Endodermal cell (in vitro differentiated cells): ENCODE data around the gene RNF113B. TPM values are rescaled to one million over a fixed set of nuclear protein-coding genes. Genes with fewer than 3 reads are reported as not detected.

Source experiments
- DNase-seq: peaks from one replicate; pipeline ENCODE4 v3.0.0-alpha.2; 2017
- H3K27ac ChIP-seq: 2 replicates; pipeline ENCODE4 v1.5.1; 2013; ENCODE audit warnings: mild to moderate bottlenecking, low read depth, low read length, moderate library complexity
- H3K27me3 ChIP-seq: 2 replicates; pipeline ENCODE4 v1.6.1; 2013; ENCODE audit warnings: mild to moderate bottlenecking, low read length, moderate library complexity; ENCODE audit not compliant: insufficient read depth, control insufficient read depth, poor library complexity, severe bottlenecking
- H3K36me3 ChIP-seq: 2 replicates; pipeline ENCODE4 v1.7.0; 2013; ENCODE audit warnings: mild to moderate bottlenecking, low read length, moderate library complexity; ENCODE audit not compliant: control insufficient read depth, insufficient read depth
- H3K4me1 ChIP-seq: one replicate; pipeline ENCODE4 v1.7.0; 2013; ENCODE audit warnings: low read length; ENCODE audit not compliant: control insufficient read depth, insufficient read depth
- H3K4me3 ChIP-seq: 2 replicates; pipeline ENCODE4 v1.5.1; 2013; ENCODE audit warnings: mild to moderate bottlenecking, low read length, moderate library complexity
- H3K9ac ChIP-seq: 2 replicates; pipeline ENCODE4 v1.6.1; 2013; ENCODE audit warnings: mild to moderate bottlenecking, low read length, moderate library complexity; ENCODE audit not compliant: poor library complexity, severe bottlenecking; ENCODE audit errors: extremely low read depth
- H3K9me3 ChIP-seq: 2 replicates; pipeline ENCODE4 v1.6.1; 2013; ENCODE audit warnings: mild to moderate bottlenecking, low read length, moderate library complexity; ENCODE audit not compliant: control insufficient read depth
- H3K27ac Mint-ChIP-seq: 2 replicates; pipeline ENCODE4 v1.8.0; 2020; ENCODE audit warnings: mixed read lengths
- H3K27me3 Mint-ChIP-seq: 2 replicates; pipeline ENCODE4 v1.8.0; 2021; ENCODE audit warnings: mild to moderate bottlenecking, mixed read lengths; ENCODE audit not compliant: insufficient read depth
- H3K36me3 Mint-ChIP-seq: 2 replicates; pipeline ENCODE4 v1.8.0; 2020; ENCODE audit warnings: low read depth, mixed read lengths
- H3K4me1 Mint-ChIP-seq: 2 replicates; pipeline ENCODE4 v1.8.0; 2020; ENCODE audit warnings: mixed read lengths
- H3K4me3 Mint-ChIP-seq: 2 replicates; pipeline ENCODE4 v1.8.0; 2020; ENCODE audit warnings: mild to moderate bottlenecking, moderate library complexity, mixed read lengths
- H3K9me3 Mint-ChIP-seq: 2 replicates; pipeline ENCODE4 v1.8.0; 2020; ENCODE audit warnings: mild to moderate bottlenecking, mixed read lengths
- CTCF ChIP-seq: fragments of 200-600 bp; sonication (generic); conservative IDR thresholded peaks from 2 replicates; pipeline ENCODE4 v1.5.0; 2021; ENCODE audit warnings: antibody characterized with exemption, mild to moderate bottlenecking
- WGBS, 2 experiments: methylation state at CpG; one replicate each; pipeline versions ENCODE4 v1.1.5 to v1.1.7; 2013; ENCODE audit warnings: missing lambda C conversion rate in 2 of 2, mixed read lengths in 1 of 2; ENCODE audit not compliant: insufficient coverage in 1 of 2, insufficient read length in 1 of 2; 5-methylcytosine and 5-hydroxymethylcytosine counted together
- long read RNA-seq, 4 experiments: library from polyadenylated mRNA in 2 of 4; library from RNA in 1 of 4; library from capped mRNA in 1 of 4; stranded (forward) in 3 of 4; unstranded in 1 of 4; transcript quantifications; one replicate each; pipeline ENCODE4 v2.0.0, GENCODE V29; 2020 to 2021; ENCODE audit warnings: inconsistent platforms in 1 of 4
- polyA plus RNA-seq, 2 experiments: library from polyadenylated mRNA; stranded (reverse); fragments of 50-300 nt; gene quantifications; one replicate each; pipeline ENCODE4 v1.2.3, GENCODE V29; 2013
- total RNA-seq, 2 donors: library from RNA; stranded (reverse); fragmentation: NEBNext Ultra II Directional in 1 of 2; extraction: Animal tissue kit (Norgen Biotek cat#: 25700) in 1 of 2; gene quantifications; 2 replicates in 1 of 2; 3 replicates in 1 of 2; pipeline ENCODE4 v1.2.1, GENCODE V29; 2021

The RNF113B gene
- total RNA-seq = not detected
- polyA plus RNA-seq (2013, experiment 1 of 2) = not detected
- polyA plus RNA-seq (2013, experiment 2 of 2) = not detected
- long read RNA-seq, experiment 1 = 0 reads
- long read RNA-seq, experiment 2 = 0 reads
- long read RNA-seq, experiment 3 = 0 reads
- long read RNA-seq, experiment 4 = 0 reads

- WGBS, 2 experiments = 94 to 95% methylated on average over 44 to 58 of the region's 58 CpGs
- Mint-ChIP-seq H3K36me3 (peaks cover 39% of the 10 kb centered on the region), H3K9me3 (no peaks in the 10 kb centered on the region), H3K27ac (no peak within 1 kb of the TSS), H3K4me1 (peaks cover 48% of the 10 kb centered on the region), H3K27me3 (no peaks in the 10 kb centered on the region), H3K4me3 (no peak within 1 kb of the TSS)
- no peak within 1 kb of the TSS for H3K9ac ChIP-seq
- H3K4me1 ChIP-seq = peaks cover 24% of the 10 kb centered on the region
- H3K4me3 ChIP-seq = no peak within 1 kb of the TSS
- H3K9me3 ChIP-seq = no peaks in the 10 kb centered on the region
- TF ChIP-seq CTCF = no peak
- no peak for DNase-seq
- peaks cover 55% of the 10 kb centered on the region for H3K36me3 ChIP-seq
- no peak within 1 kb of the TSS for H3K27ac ChIP-seq
- H3K27me3 ChIP-seq = no peaks in the 10 kb centered on the region
These were observed at the start of gene RNF113B for GRCh38 chr13:98176777-98177608. TSS of gene RNF113B (minus strand) at chr13:98177269. CDS start at chr13:98177236, 33 bp downstream.

- Histone ChIP-seq H3K9ac (no peak overlapping the region), H3K4me1 (no peaks in the 10 kb centered on the region), H3K27ac (no peak overlapping the region), H3K36me3 (peaks cover 78% of the 10 kb centered on the region), H3K27me3 (no peaks in the 10 kb centered on the region), H3K4me3 (no peak overlapping the region), H3K9me3 (peaks cover 35% of the 10 kb centered on the region)
- Mint-ChIP-seq H3K9me3 (peaks cover 26% of the 10 kb centered on the region), H3K27ac (no peak overlapping the region), H3K27me3 (no peaks in the 10 kb centered on the region), H3K36me3 (peaks cover 68% of the 10 kb centered on the region), H3K4me3 (no peak overlapping the region), H3K4me1 (no peaks in the 10 kb centered on the region)
- no peak for TF ChIP-seq CTCF
- DNase-seq = no peak
- WGBS, 2 experiments = 89% methylated on average over 3 of the region's 5 CpGs; no CpG with 5 or more reads in 1 of the 2 experiments
These were observed 49.4 kb upstream of the RNF113B start for GRCh38 chr13:98226496-98226895.

- peak overlapping the region; percentile 6 for H3K27ac ChIP-seq
- peaks cover 81% of the 10 kb centered on the region for H3K36me3 ChIP-seq
- TF ChIP-seq CTCF = no peak
- 95 to 97% methylated on average over 17 to 20 of the region's 20 CpGs for WGBS, 2 experiments
- DNase-seq = peak; percentile 16
- Mint-ChIP-seq H3K27me3 (no peaks in the 10 kb centered on the region), H3K4me1 (peaks cover 6% of the 10 kb centered on the region), H3K9me3 (peaks cover 19% of the 10 kb centered on the region), H3K4me3 (no peak overlapping the region), H3K36me3 (peaks cover 58% of the 10 kb centered on the region), H3K27ac (peak overlapping the region; percentile 12)
- no peak overlapping the region for H3K9ac ChIP-seq
- peaks cover 26% of the 10 kb centered on the region for H3K9me3 ChIP-seq
- no peaks in the 10 kb centered on the region for H3K4me1 ChIP-seq
- H3K27me3 ChIP-seq = no peaks in the 10 kb centered on the region
- no peak overlapping the region for H3K4me3 ChIP-seq
These were observed 48.2 kb upstream of the RNF113B start for GRCh38 chr13:98225036-98225940.
